Choroid plexus epithelial cell (primary cell): ENCODE data around the gene ETDB.
"Not testable (repeated sequence)": the region's sequence is repeated elsewhere in the genome, so short reads cannot be mapped to it uniquely, and the experiment has no call there.

Source experiments
- DNase-seq: peaks from one replicate; pipeline ENCODE4 v3.0.0-alpha.2; 2010; ENCODE audit warnings: low read depth
- H3K4me3 ChIP-seq: 2 replicates; pipeline ENCODE4 v1.5.1; 2011; ENCODE audit warnings: low read depth, mild to moderate bottlenecking, control low read depth, low read length, moderate library complexity
- CTCF ChIP-seq: conservative IDR thresholded peaks from 2 replicates; pipeline ENCODE4 v1.5.1; 2011; ENCODE audit warnings: low read depth, mild to moderate bottlenecking, control low read depth, inconsistent platforms, low read length, moderate library complexity

Gene ETDB

GRCh38 chrX:135120056-135120576 is at the start of gene ETDB:
Gene ETDB, minus strand, starts transcription at chrX:135120526. Its CDS starts 1,265 bp downstream, at chrX:135119261.
- DNase-seq: not testable (repeated sequence)

GRCh38 chrX:135169534-135169933 is 49.2 kb upstream of the ETDB start:
- DNase-seq, H3K4me3 ChIP-seq: not testable (repeated sequence)

More at GRCh38 chrX:135120056-135120576, at the start of gene ETDB:
- not testable (repeated sequence) for H3K4me3 ChIP-seq

- DNase-seq: no peak
- TF ChIP-seq CTCF: no peak
- H3K4me3 ChIP-seq: no peak overlapping the region
Measured at GRCh38 chrX:135168486-135168885, 48.2 kb upstream of the ETDB start.

- H3K4me3 ChIP-seq, DNase-seq: not testable (repeated sequence)
Measured at GRCh38 chrX:135154688-135155087, 34.4 kb upstream of the ETDB start.

- H3K4me3 ChIP-seq: not testable (repeated sequence)
Measured at GRCh38 chrX:135126145-135126544, 5.8 kb upstream of the ETDB start.

GRCh38 chrX:135116064-135116463 is 4.3 kb downstream of the ETDB start:
- H3K4me3 ChIP-seq, DNase-seq: not testable (repeated sequence)

More at GRCh38 chrX:135126145-135126544, 5.8 kb upstream of the ETDB start:
- DNase-seq: not testable (repeated sequence)

- DNase-seq: peak; percentile 42
- TF ChIP-seq CTCF: no peak
- no peak overlapping the region for H3K4me3 ChIP-seq
Measured at GRCh38 chrX:135114392-135114791, 5.9 kb downstream of the ETDB start.

- TF ChIP-seq CTCF: no peak
- DNase-seq: no peak
- H3K4me3 ChIP-seq: no peak overlapping the region
Measured at GRCh38 chrX:135112743-135113142, 7.6 kb downstream of the ETDB start.

GRCh38 chrX:135112096-135112729 is 8.1 kb downstream of the ETDB start:
- no peak overlapping the region for H3K4me3 ChIP-seq
- DNase-seq: peak; percentile 60
- peak; percentile 76 for TF ChIP-seq CTCF

GRCh38 chrX:135109554-135109953 is 10.8 kb downstream of the ETDB start:
- no peak for DNase-seq
- TF ChIP-seq CTCF: no peak
- H3K4me3 ChIP-seq: no peak overlapping the region
